Tibial nerve (tissue), 4 donors: ENCODE results near the gene CDH4. TPM values are rescaled to one million over a fixed set of nuclear protein-coding genes. Genes with fewer than 3 reads are reported as not detected.

Experiments used
- DNase-seq, 2 donors: peaks; one replicate each; pipeline ENCODE4 v3.0.0-alpha.2; 2019; ENCODE audit warnings: low spot score in 2 of 2
- H3K27ac ChIP-seq, 4 donors: fragments of 200-600 bp; sonication (generic) in 3 of 4; one replicate each; pipeline ENCODE4 v1.5.1; 2017 to 2019; ENCODE audit warnings: mild to moderate bottlenecking in 1 of 4
- H3K27me3 ChIP-seq, 2 donors: fragments of 200-600 bp; sonication (generic) in 1 of 2; one replicate each; pipeline versions ENCODE4 v1.5.1 to v1.6.0; 2017 to 2019
- H3K36me3 ChIP-seq, 3 donors: fragments of 200-600 bp; sonication (generic); one replicate each; pipeline ENCODE4 v1.5.1; 2018 to 2019
- H3K4me1 ChIP-seq, 4 donors: fragments of 200-600 bp; sonication (generic) in 3 of 4; one replicate each; pipeline ENCODE4 v1.5.1; 2017 to 2019
- H3K4me3 ChIP-seq, 4 donors: fragments of 200-600 bp; sonication (generic) in 3 of 4; one replicate each; pipeline ENCODE4 v1.5.1; 2017 to 2019; ENCODE audit warnings: mild to moderate bottlenecking in 1 of 4, moderate library complexity in 1 of 4
- H3K9me3 ChIP-seq, 4 donors: fragments of 200-600 bp; sonication (generic) in 3 of 4; one replicate each; pipeline ENCODE4 v1.5.1; 2017 to 2019
- CTCF ChIP-seq, 5 experiments: fragments of 200-600 bp in 3 of 5; fragments of 450-650 bp in 2 of 5; sonication (generic) in 3 of 5; IDR thresholded peaks; one replicate each; pipeline ENCODE4 v1.5.1; 2016 to 2019; ENCODE audit warnings: antibody characterized with exemption in 5 of 5, mild to moderate bottlenecking in 3 of 5, moderate library complexity in 2 of 5
- EP300 ChIP-seq, 2 donors: sonication (generic); formaldehyde crosslinking; IDR thresholded peaks; one replicate each; pipeline ENCODE4 v1.6.1; 2017; ENCODE audit warnings: antibody characterized with exemption in 2 of 2, mild to moderate bottlenecking in 1 of 2
- POLR2A ChIP-seq, 2 donors: fragments of 450-650 bp; IDR thresholded peaks; one replicate each; pipeline ENCODE4 v1.6.1; 2017; ENCODE audit warnings: antibody characterized with exemption in 2 of 2, mild to moderate bottlenecking in 2 of 2, moderate library complexity in 2 of 2
- WGBS, 2 donors: methylation state at CpG; one replicate each; pipeline ENCODE4 v1.1.5; 2018; 5-methylcytosine and 5-hydroxymethylcytosine counted together
- total RNA-seq, 4 donors: library from RNA; depleted of rRNA; stranded (reverse); fragments of >200 nt; gene quantifications; one replicate each; pipeline ENCODE4 v1.1.0, GENCODE V29; 2016

The CDH4 gene
- total RNA-seq = 1 to 10 TPM in 2 of 4 donors, under 1 TPM in 2; 0.78 to 2.3 (median 1.0) TPM

- peaks cover 0 to 46% of the 10 kb centered on the region in 2 donors for H3K27me3 ChIP-seq
- no peaks in the 10 kb centered on the region for H3K36me3 ChIP-seq
- H3K4me1 ChIP-seq = peaks cover 0 to 25% (median 0%) of the 10 kb centered on the region in 4 donors
- H3K9me3 ChIP-seq = no peaks in the 10 kb centered on the region
- peak within 1 kb of the TSS in 1 of 4 donors; percentile 9 for H3K27ac ChIP-seq
- no peak for TF ChIP-seq CTCF (IDR thresholded peaks at IDR 0.05)
- TF ChIP-seq EP300 (IDR thresholded peaks at IDR 0.05) = no peak
- TF ChIP-seq POLR2A (IDR thresholded peaks at IDR 0.05) = no peak
- H3K4me3 ChIP-seq = peak within 1 kb of the TSS in 3 of 4 donors; percentile 22 to 53 (median 27)
- DNase-seq = no peak
- WGBS, 2 donors = 8 to 13% methylated on average over 26 to 51 of the region's 78 CpGs
Observed at GRCh38 chr20:61251529-61252393, at the start of gene CDH4. CDH4 (plus strand) TSS chr20:61252261.

GRCh38 chr20:61203320-61203719, 48.7 kb upstream of the CDH4 start:
- Histone ChIP-seq H3K27ac (no peak overlapping the region), H3K4me1 (no peaks in the 10 kb centered on the region), H3K9me3 (peaks cover 0 to 14% (median 0%) of the 10 kb centered on the region in 4 donors), H3K27me3 (no peaks in the 10 kb centered on the region), H3K4me3 (no peak overlapping the region), H3K36me3 (no peaks in the 10 kb centered on the region)
- TF ChIP-seq CTCF (IDR thresholded peaks at IDR 0.05) (no peak), POLR2A (IDR thresholded peaks at IDR 0.05) (no peak), EP300 (IDR thresholded peaks at IDR 0.05) (no peak)
- DNase-seq = no peak
- 48 to 59% methylated on average over 5 of the region's 5 CpGs for WGBS, 2 donors

GRCh38 chr20:61204206-61204605, 47.9 kb upstream of the CDH4 start:
- Histone ChIP-seq H3K27ac (no peak overlapping the region), H3K4me1 (no peaks in the 10 kb centered on the region), H3K27me3 (no peaks in the 10 kb centered on the region), H3K36me3 (no peaks in the 10 kb centered on the region), H3K9me3 (peaks cover 0 to 17% (median 0%) of the 10 kb centered on the region in 4 donors), H3K4me3 (no peak overlapping the region)
- TF ChIP-seq EP300 (IDR thresholded peaks at IDR 0.05) = no peak
- no peak for TF ChIP-seq CTCF (IDR thresholded peaks at IDR 0.05)
- TF ChIP-seq POLR2A (IDR thresholded peaks at IDR 0.05) = no peak
- WGBS, 2 donors = 75 to 77% methylated on average over 8 of the region's 8 CpGs
- DNase-seq = no peak

GRCh38 chr20:61205769-61206168, 46.3 kb upstream of the CDH4 start:
- 74 to 77% methylated on average over 6 of the region's 6 CpGs for WGBS, 2 donors
- H3K27me3 ChIP-seq = no peaks in the 10 kb centered on the region
- no peaks in the 10 kb centered on the region for H3K4me1 ChIP-seq
- no peaks in the 10 kb centered on the region for H3K36me3 ChIP-seq
- TF ChIP-seq POLR2A (IDR thresholded peaks at IDR 0.05) = no peak
- no peak for TF ChIP-seq EP300 (IDR thresholded peaks at IDR 0.05)
- no peak for TF ChIP-seq CTCF (IDR thresholded peaks at IDR 0.05)
- H3K4me3 ChIP-seq = no peak overlapping the region
- no peak overlapping the region for H3K27ac ChIP-seq
- DNase-seq = no peak
- peaks cover 0 to 10% (median 0%) of the 10 kb centered on the region in 4 donors for H3K9me3 ChIP-seq

GRCh38 chr20:61210862-61211261, 41.2 kb upstream of the CDH4 start:
- peaks cover 0 to 3% (median 0%) of the 10 kb centered on the region in 4 donors for H3K9me3 ChIP-seq
- no peaks in the 10 kb centered on the region for H3K36me3 ChIP-seq
- peaks cover 0 to 3% (median 0%) of the 10 kb centered on the region in 4 donors for H3K4me1 ChIP-seq
- TF ChIP-seq POLR2A (IDR thresholded peaks at IDR 0.05) (no peak), EP300 (IDR thresholded peaks at IDR 0.05) (no peak), CTCF (IDR thresholded peaks at IDR 0.05) (no peak)
- DNase-seq = peak in 1 of 2 donors; percentile 51
- no peaks in the 10 kb centered on the region for H3K27me3 ChIP-seq
- no peak overlapping the region for H3K27ac ChIP-seq
- WGBS, 2 donors = 61 to 64% methylated on average over 6 of the region's 6 CpGs
- H3K4me3 ChIP-seq = no peak overlapping the region
